HepG2 (cell line): ENCODE measurements around the gene LSMEM2. TPM values are rescaled to one million over a fixed set of nuclear protein-coding genes. Genes with fewer than 3 reads are reported as not detected.

Experiments used
- ASH2L ChIP-seq: fragments of 300-600, 200-600 bp; sonication (generic); IDR thresholded peaks from 2 replicates; pipeline ENCODE4 v1.7.0; 2017; ENCODE audit warnings: low read depth, mild to moderate bottlenecking, moderate library complexity, mixed read lengths, low read length; ENCODE audit not compliant: insufficient read length
- ATF6 ChIP-seq: sonication (generic); formaldehyde crosslinking; conservative IDR thresholded peaks from 2 replicates; pipeline ENCODE4 v1.4.0; 2020; ENCODE audit warnings: missing genetic modification reagents
- CEBPG ChIP-seq: IDR thresholded peaks from 2 replicates; pipeline ENCODE4 v1.6.1; 2016
- DR1 ChIP-seq: sonication (generic); formaldehyde crosslinking; IDR thresholded peaks from 2 replicates; pipeline ENCODE4 v1.8.0; 2021; ENCODE audit warnings: mild to moderate bottlenecking, missing genetic modification reagents, inconsistent platforms
- FLYWCH1 ChIP-seq: sonication (generic); formaldehyde crosslinking; IDR thresholded peaks from 2 replicates; pipeline ENCODE4 v1.8.1; 2023; ENCODE audit warnings: mild to moderate bottlenecking, missing genetic modification reagents
- GFI1 ChIP-seq: sonication (generic); formaldehyde crosslinking; IDR thresholded peaks from 2 replicates; pipeline ENCODE4 v1.5.0; 2020; ENCODE audit warnings: missing genetic modification reagents, mild to moderate bottlenecking, borderline replicate concordance
- HHEX ChIP-seq: IDR thresholded peaks from 2 replicates; pipeline ENCODE4 v1.6.1; 2016; ENCODE audit warnings: control low read depth
- JUND ChIP-seq: sonication (generic); formaldehyde crosslinking; IDR thresholded peaks from 2 replicates; pipeline ENCODE4 v1.8.0; 2022; ENCODE audit warnings: mild to moderate bottlenecking, missing genetic modification reagents
- MLLT10 ChIP-seq: sonication (generic); formaldehyde crosslinking; IDR thresholded peaks from 2 replicates; pipeline ENCODE4 v1.4.0; 2020; ENCODE audit warnings: missing genetic modification reagents
- MXD3 ChIP-seq: IDR thresholded peaks from 2 replicates; pipeline ENCODE4 v1.6.1; 2016; ENCODE audit warnings: mild to moderate bottlenecking, missing biosample characterization, missing genetic modification reagents
- MXD4 ChIP-seq: IDR thresholded peaks from 2 replicates; pipeline ENCODE4 v1.6.1; 2016; ENCODE audit warnings: mild to moderate bottlenecking, missing biosample characterization, missing genetic modification reagents
- PBX3 ChIP-seq: sonication (generic); formaldehyde crosslinking; IDR thresholded peaks from 2 replicates; pipeline ENCODE4 v1.8.1; 2023; ENCODE audit warnings: missing genetic modification reagents, inconsistent platforms, borderline replicate concordance
- POLR2A ChIP-seq, 2 experiments: IDR thresholded peaks; 2 replicates each; pipeline ENCODE4 v1.6.1; 2011; ENCODE audit warnings: low read depth in 2 of 2, low read length in 2 of 2, mild to moderate bottlenecking in 1 of 2, moderate library complexity in 1 of 2; ENCODE audit not compliant: insufficient read depth in 1 of 2
- SNRNP70 ChIP-seq: fragments of 200-400 bp; formaldehyde crosslinking; IDR thresholded peaks from 2 replicates; pipeline ENCODE4 v1.6.1; 2017; ENCODE audit warnings: mild to moderate bottlenecking, low read depth, low read length, moderate library complexity
- THYN1 ChIP-seq: sonication (generic); formaldehyde crosslinking; IDR thresholded peaks from 2 replicates; pipeline ENCODE4 v1.8.1; 2023; ENCODE audit warnings: low read depth, mild to moderate bottlenecking, moderate library complexity, missing genetic modification reagents, borderline replicate concordance
- ZBTB25 ChIP-seq: IDR thresholded peaks from 2 replicates; pipeline ENCODE4 v1.6.1; 2018; ENCODE audit warnings: missing genetic modification reagents
- ZBTB4 ChIP-seq: sonication (generic); formaldehyde crosslinking; IDR thresholded peaks from 2 replicates; pipeline ENCODE4 v1.4.0; 2020; ENCODE audit warnings: missing genetic modification reagents, mild to moderate bottlenecking, borderline replicate concordance
- ZFP62 ChIP-seq: sonication (generic); formaldehyde crosslinking; IDR thresholded peaks from 2 replicates; pipeline ENCODE4 v1.4.0; 2020; ENCODE audit warnings: missing genetic modification reagents
- ZNF383 ChIP-seq: sonication (generic); formaldehyde crosslinking; IDR thresholded peaks from 2 replicates; pipeline ENCODE4 v1.4.0; 2020; ENCODE audit warnings: missing genetic modification reagents, mild to moderate bottlenecking, borderline replicate concordance
- ZNF431 ChIP-seq: sonication (generic); formaldehyde crosslinking; IDR thresholded peaks from 2 replicates; pipeline ENCODE4 v1.9.0; 2022; ENCODE audit warnings: missing genetic modification reagents, low read depth, mild to moderate bottlenecking, borderline replicate concordance
- ZNF605 ChIP-seq: sonication (generic); formaldehyde crosslinking; IDR thresholded peaks from 2 replicates; pipeline ENCODE4 v1.8.0; 2022; ENCODE audit warnings: mild to moderate bottlenecking, missing genetic modification reagents
- ZNF720 ChIP-seq: sonication (generic); formaldehyde crosslinking; IDR thresholded peaks from 2 replicates; pipeline ENCODE4 v1.4.0; 2020; ENCODE audit warnings: missing genetic modification reagents
- ZNF788 ChIP-seq: sonication (generic); formaldehyde crosslinking; IDR thresholded peaks from 2 replicates; pipeline ENCODE4 v1.5.0; 2020; ENCODE audit warnings: mild to moderate bottlenecking, missing genetic modification reagents, borderline replicate concordance
- polyA plus RNA-seq, 8 experiments: library from polyadenylated mRNA; depleted of rRNA in 3 of 8; stranded (reverse) in 7 of 8; unstranded in 1 of 8; fragments of >200 nt; fragmentation: Illumina TruSeq in 4 of 8; extraction: Trizol in 4 of 8; gene quantifications; 2 replicates each; pipeline versions ENCODE4 v1.2.1 to v1.2.3, GENCODE V29; 2011 to 2016; ENCODE audit warnings: low read depth in 4 of 8, missing spikeins in 1 of 8, mixed read lengths in 1 of 8; ENCODE audit not compliant: insufficient read depth in 1 of 8
- total RNA-seq, 5 experiments: library from RNA; depleted of rRNA; stranded (reverse); fragments of >200 nt; fragmentation: Illumina TruSeq; extraction: Trizol; gene quantifications; 2 replicates each; pipeline ENCODE4 v1.2.3, GENCODE V29; 2016; ENCODE audit warnings: low read depth in 1 of 5

LSMEM2 gene
- total and polyA plus RNA-seq, 2 of the 13 experiments (the other 11 are each of a cell fraction or from before 2014, with no cell fraction given), result 0.07 to 0.41 TPM

- TF ChIP-seq ASH2L (peak; percentile 36), ZBTB4 (CRISPR knock-in tag) (no peak), POLR2A (IDR thresholded peaks at IDR 0.05; ENCODE audit: insufficient read depth in 1 of 2, low read depth in 2 of 2, low read length in 2 of 2) (peak in 1 of 2 experiments; percentile 61; a peak in 2 of 4 replicates), FLYWCH1 (CRISPR knock-in tag) (no peak), DR1 (peak; percentile 67), MLLT10 (CRISPR knock-in tag) (no peak), GFI1 (CRISPR knock-in tag) (peak; percentile 13; the same call in 1 of the 2 replicates), ZFP62 (CRISPR knock-in tag) (no peak), HHEX (CRISPR knock-in tag) (no peak), SNRNP70 (no peak), MXD4 (peak; percentile 93), ZNF383 (CRISPR knock-in tag) (no peak), JUND (peak; percentile 43; the same call in 1 of the 2 replicates), ATF6 (no peak), THYN1 (CRISPR knock-in tag) (no peak), ZNF720 (no peak), ZBTB25 (peak; percentile 97), MXD3 (CRISPR knock-in tag) (peak; percentile 81; the same call in 1 of the 2 replicates), ZNF431 (CRISPR knock-in tag) (peak; percentile 86; the same call in 1 of the 2 replicates), PBX3 (CRISPR knock-in tag) (no peak), ZNF788 (peak; percentile 42; the same call in 1 of the 2 replicates), CEBPG (CRISPR knock-in tag) (no peak), ZNF605 (CRISPR knock-in tag) (peak; percentile 98)
These were observed 58.4 kb downstream of the LSMEM2 start (continued) for GRCh38 chr3:50337175-50337861.
